Ovary (tissue), 3 donors: Measurements from ENCODE around the gene CYTH2.

ENCODE experiments used
- CTCF ChIP-seq, 3 donors: fragments of 450-650 bp in 2 of 3; fragments of 200-600 bp in 1 of 3; IDR thresholded peaks; one replicate each; pipeline versions ENCODE4 v1.5.1 to v1.8.0; 2016 to 2022; ENCODE audit warnings: antibody characterized with exemption in 3 of 3, mild to moderate bottlenecking in 1 of 3
- EP300 ChIP-seq: sonication (generic); formaldehyde crosslinking; IDR thresholded peaks from one replicate; pipeline ENCODE4 v1.6.1; 2017; ENCODE audit warnings: antibody characterized with exemption
- donor health status: DM: no; HTN: no; CAD: no.

GRCh38 chr19:48455908-48456562 is 13.1 kb upstream of the CYTH2 start:
- TF ChIP-seq CTCF (IDR thresholded peaks at IDR 0.05) (no peak), EP300 (no peak)
